Neural cell (in vitro differentiated cells): ENCODE measurements around the gene PROC. TPM values are rescaled to one million over a fixed set of nuclear protein-coding genes. Genes with fewer than 3 reads are reported as not detected.
"Not testable (repeated sequence)": the region's sequence is repeated elsewhere in the genome, so short reads cannot be mapped to it uniquely, and the experiment has no call there.

Experiments used
- H2AFZ ChIP-seq: fragments of 200-600, 300-800 bp; sonication (generic), shearing (Covaris generic); 2 replicates; pipeline ENCODE4 v1.6.0; 2014; ENCODE audit warnings: low read depth, mild to moderate bottlenecking, antibody characterized with exemption, low read length, moderate library complexity
- H3F3A ChIP-seq: fragments of 200-600 bp; shearing (Covaris generic); 2 replicates; pipeline ENCODE4 v1.6.1; 2016; ENCODE audit warnings: mild to moderate bottlenecking, moderate library complexity, mixed read lengths, antibody characterized with exemption, low read length; ENCODE audit not compliant: insufficient read depth, poor library complexity, severe bottlenecking
- H3K27ac ChIP-seq: fragments of 200-600, 300-800 bp; sonication (generic), shearing (Covaris generic); 2 replicates; pipeline ENCODE4 v1.5.1; 2014; ENCODE audit warnings: mild to moderate bottlenecking, low read length, moderate library complexity
- H3K27me3 ChIP-seq: fragments of 300-800, 200-600 bp; sonication (generic), shearing (Covaris generic); 2 replicates; pipeline ENCODE4 v1.6.0; 2014; ENCODE audit warnings: mild to moderate bottlenecking, low read depth, low read length, moderate library complexity; ENCODE audit not compliant: insufficient read depth
- H3K36me3 ChIP-seq: fragments of 300-800, 200-600 bp; sonication (generic), shearing (Covaris generic); 2 replicates; pipeline ENCODE4 v1.5.1; 2014; ENCODE audit warnings: mild to moderate bottlenecking, antibody characterized with exemption, low read length, moderate library complexity; ENCODE audit not compliant: insufficient read depth
- H3K4me2 ChIP-seq: fragments of 300-800, 200-600 bp; sonication (generic), shearing (Covaris generic); 2 replicates; pipeline ENCODE4 v1.6.0; 2014; ENCODE audit warnings: mild to moderate bottlenecking, low read length
- H3K4me3 ChIP-seq: fragments of 300-800, 200-600 bp; sonication (generic), shearing (Covaris generic); 2 replicates; pipeline ENCODE4 v1.5.1; 2014; ENCODE audit warnings: mild to moderate bottlenecking, low read length, moderate library complexity
- H3K79me2 ChIP-seq: fragments of 200-600 bp; shearing (Covaris generic); replicated peaks from 2 replicates; pipeline ENCODE4 v1.6.0; 2014; ENCODE audit warnings: mild to moderate bottlenecking, low read length, moderate library complexity; ENCODE audit not compliant: insufficient read depth
- H3K9ac ChIP-seq: fragments of 300-800, 200-600 bp; sonication (generic), shearing (Covaris generic); 2 replicates; pipeline ENCODE4 v1.6.1; 2016; ENCODE audit warnings: mild to moderate bottlenecking, low read length, mixed read lengths
- H3K9me2 ChIP-seq: fragments of 200-600 bp; shearing (Covaris generic); 2 replicates; pipeline ENCODE4 v1.6.1; 2016; ENCODE audit warnings: mild to moderate bottlenecking, low read length, mixed read lengths; ENCODE audit not compliant: insufficient read depth
- H3K9me3 ChIP-seq: fragments of 200-600, 300-800 bp; sonication (generic), shearing (Covaris generic); 2 replicates; pipeline ENCODE4 v1.6.1; 2016; ENCODE audit warnings: mild to moderate bottlenecking, mixed run types, low read length, moderate library complexity, mixed read lengths
- H4K20me1 ChIP-seq: fragments of 200-600 bp; shearing (Covaris generic); 2 replicates; pipeline ENCODE4 v1.6.1; 2016; ENCODE audit warnings: mild to moderate bottlenecking, mixed run types; ENCODE audit not compliant: insufficient read depth
- CTCF ChIP-seq: fragments of 450-650 bp; IDR thresholded peaks from 2 replicates; pipeline ENCODE4 v1.5.1; 2014; ENCODE audit warnings: antibody characterized with exemption, mild to moderate bottlenecking, moderate library complexity; ENCODE audit not compliant: poor library complexity, severe bottlenecking
- EP300 ChIP-seq: fragments of 450-650 bp; conservative IDR thresholded peaks from 2 replicates; pipeline ENCODE4 v1.6.1; 2014; ENCODE audit warnings: antibody characterized with exemption, mild to moderate bottlenecking, moderate library complexity; ENCODE audit not compliant: poor library complexity, severe bottlenecking
- EZH2 ChIP-seq: fragments of 200-600, 300-800 bp; shearing (Covaris generic), sonication (generic); IDR thresholded peaks from 2 replicates; pipeline ENCODE4 v1.6.1; 2014; ENCODE audit warnings: antibody characterized with exemption, low read length, borderline replicate concordance, mild to moderate bottlenecking; ENCODE audit not compliant: insufficient read depth, poor library complexity, severe bottlenecking
- MXI1 ChIP-seq: fragments of 450-650 bp; conservative IDR thresholded peaks from 2 replicates; pipeline ENCODE4 v1.6.1; 2014; ENCODE audit warnings: antibody characterized with exemption, mild to moderate bottlenecking; ENCODE audit not compliant: poor library complexity, severe bottlenecking
- POLR2AphosphoS5 ChIP-seq: IDR thresholded peaks from 2 replicates; pipeline ENCODE4 v1.6.1; 2012
- RAD21 ChIP-seq: fragments of 450-650 bp; conservative IDR thresholded peaks from 2 replicates; pipeline ENCODE4 v1.6.1; 2014; ENCODE audit warnings: antibody characterized with exemption, mild to moderate bottlenecking, moderate library complexity
- REST ChIP-seq: IDR thresholded peaks from 2 replicates; pipeline ENCODE4 v1.6.1; 2012; ENCODE audit warnings: borderline replicate concordance
- SMC3 ChIP-seq: fragments of 450-650 bp; conservative IDR thresholded peaks from 2 replicates; pipeline ENCODE4 v1.6.1; 2014; ENCODE audit warnings: antibody characterized with exemption, mild to moderate bottlenecking, moderate library complexity; ENCODE audit not compliant: poor library complexity
- TAF1 ChIP-seq: IDR thresholded peaks from 2 replicates; pipeline ENCODE4 v1.6.1; 2012; ENCODE audit warnings: low read depth
- polyA plus RNA-seq: library from polyadenylated mRNA; depleted of rRNA; stranded (reverse); fragments of >200 nt; gene quantifications from 2 replicates; pipeline ENCODE4 v1.2.3, GENCODE V29; 2014

The PROC gene
- polyA plus RNA-seq, 1 donor from 2014 or later, result 0.33 TPM

GRCh38 chr2:127452423-127452822 lies 34.2 kb downstream of the PROC start:
- not testable (repeated sequence) for H3K79me2 ChIP-seq, H3K9me2 ChIP-seq, H3K9ac ChIP-seq, H3K4me2 ChIP-seq, H3K27ac ChIP-seq, H3K27me3 ChIP-seq, H3K36me3 ChIP-seq, H3F3A ChIP-seq, H3K4me3 ChIP-seq, H4K20me1 ChIP-seq, H3K9me3 ChIP-seq, H2AFZ ChIP-seq

GRCh38 chr2:127453013-127453391 lies 34.8 kb downstream of the PROC start:
- Histone ChIP-seq H2AFZ (no peak overlapping the region), H3K9me3 (no peaks in the 10 kb centered on the region), H3K9me2 (no peaks in the 10 kb centered on the region), H3K4me2 (no peak overlapping the region), H4K20me1 (no peaks in the 10 kb centered on the region), H3K4me3 (no peak overlapping the region), H3K36me3 (no peaks in the 10 kb centered on the region), H3F3A (no peaks in the 10 kb centered on the region), H3K27ac (no peak overlapping the region), H3K9ac (no peak overlapping the region), H3K27me3 (no peaks in the 10 kb centered on the region), H3K79me2 (no peaks in the 10 kb centered on the region)
- no peak for TF ChIP-seq REST
- no peak for TF ChIP-seq CTCF
- TF ChIP-seq RAD21, result no peak
- TF ChIP-seq EP300, result no peak
- no peak for TF ChIP-seq POLR2AphosphoS5
- no peak for TF ChIP-seq TAF1
- TF ChIP-seq MXI1, result no peak
- no peak for TF ChIP-seq SMC3
- no peak for TF ChIP-seq EZH2
